GM21526 (cell line): ENCODE measurements around the gene MXD1.
A peak's percentile ranks its signal among the peaks of the same experiment; 100 is the strongest.

Experiments used
- ATAC-seq: cut with Tn5 transposase; IDR thresholded peaks from one replicate; pipeline ENCODE4 v1.9.1; 2021; ENCODE audit warnings: moderate library complexity; ENCODE audit not compliant: unreplicated experiment, low FRiP score

Gene MXD1

GRCh38 chr2:69933254-69933828 is 18.4 kb downstream of the MXD1 start:
- ATAC-seq, result no peak

- ATAC-seq, result no peak
Measured at GRCh38 chr2:69933839-69934613, 19.1 kb downstream of the MXD1 start.

GRCh38 chr2:69934614-69934908 is 19.7 kb downstream of the MXD1 start:
- no peak for ATAC-seq

DNA sequence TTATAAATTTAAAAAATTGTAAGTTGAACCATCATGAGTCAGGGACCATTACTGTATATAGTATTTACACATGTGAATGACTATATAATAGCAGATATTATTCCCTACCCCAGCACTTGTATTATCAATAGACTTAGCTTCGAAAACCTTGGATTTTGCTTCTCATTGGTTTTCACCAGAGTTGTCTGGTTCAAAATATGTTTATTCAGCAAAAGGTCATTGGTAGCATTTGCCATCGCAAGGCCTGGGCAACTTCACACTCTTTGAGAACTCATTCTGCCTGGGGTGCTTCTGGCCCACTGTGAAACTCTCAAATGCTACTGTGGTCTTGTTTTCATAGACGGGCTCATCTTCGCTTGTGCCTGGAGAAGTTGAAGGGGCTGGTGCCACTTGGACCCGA is 20.1 kb downstream of the MXD1 start:
- ATAC-seq, result no peak

- no peak for ATAC-seq
Measured at GRCh38 chr2:69936906-69937305, 22.0 kb downstream of the MXD1 start.

- ATAC-seq, result no peak
Measured at GRCh38 chr2:69937968-69938367, 23.1 kb downstream of the MXD1 start.

DNA sequence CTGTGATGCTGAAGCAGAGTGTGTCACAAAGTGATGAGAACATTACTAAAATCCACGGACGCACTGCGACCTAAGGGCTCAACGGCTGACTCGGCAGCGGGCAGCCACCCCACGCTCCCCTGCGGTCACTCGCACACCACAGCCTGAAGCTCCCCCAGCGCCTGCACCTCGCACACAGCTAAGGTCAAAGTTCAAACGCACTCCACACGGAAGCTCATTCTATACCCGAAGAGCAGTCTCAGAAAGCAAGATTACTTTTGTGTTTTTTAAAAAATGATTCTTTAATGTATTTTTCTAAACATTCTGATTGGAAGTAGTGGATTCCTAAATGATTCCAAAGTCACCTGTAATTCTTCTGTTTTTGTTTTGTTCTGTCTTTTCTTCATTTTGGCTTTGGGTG is 24.8 kb downstream of the MXD1 start:
- ATAC-seq, result no peak

- ATAC-seq, result no peak
Measured at GRCh38 chr2:69940691-69941090, 25.8 kb downstream of the MXD1 start.

DNA sequence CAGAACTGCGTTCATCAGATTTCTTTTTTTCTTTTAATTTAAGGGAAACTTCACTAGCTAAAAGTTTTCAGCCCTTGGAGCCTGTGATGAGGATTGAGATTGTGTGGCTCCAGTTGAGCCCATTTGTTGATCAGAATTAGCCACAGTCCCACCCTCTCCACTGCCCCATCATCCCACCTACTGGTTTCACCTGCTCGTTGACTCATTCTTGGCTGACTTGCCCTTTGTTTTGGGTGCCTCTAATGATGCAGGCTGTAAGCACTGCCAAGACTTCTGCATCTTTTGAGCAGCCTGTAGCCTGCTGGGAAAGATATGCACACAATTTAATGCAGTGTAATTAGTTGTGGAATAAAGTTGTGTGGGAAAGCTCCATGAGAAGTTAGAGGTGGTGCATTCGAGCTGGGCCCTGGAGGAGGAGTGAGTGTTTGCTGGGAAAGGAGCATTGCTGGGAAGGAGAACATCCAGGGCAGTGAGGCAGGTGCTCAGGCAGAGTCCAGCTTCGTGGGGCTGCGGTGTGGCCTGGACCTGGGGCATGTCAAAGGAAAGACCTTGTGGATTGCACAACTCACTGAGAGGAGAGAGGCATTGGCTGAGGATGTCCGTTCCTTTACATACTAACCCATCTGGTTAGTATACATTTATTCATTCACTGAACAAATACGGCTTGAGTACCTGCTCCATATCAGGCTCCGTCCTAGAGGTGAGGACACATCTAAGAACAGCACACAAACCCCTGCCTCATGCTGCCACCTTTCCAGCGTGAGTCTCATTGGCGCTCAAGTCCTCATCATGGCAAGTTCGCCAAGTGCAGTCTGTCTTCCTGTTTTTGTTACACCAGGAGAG is 28.3 kb downstream of the MXD1 start:
- ATAC-seq, result no peak

- ATAC-seq, result no peak
Measured at GRCh38 chr2:69943843-69944525, 29.1 kb downstream of the MXD1 start.

DNA sequence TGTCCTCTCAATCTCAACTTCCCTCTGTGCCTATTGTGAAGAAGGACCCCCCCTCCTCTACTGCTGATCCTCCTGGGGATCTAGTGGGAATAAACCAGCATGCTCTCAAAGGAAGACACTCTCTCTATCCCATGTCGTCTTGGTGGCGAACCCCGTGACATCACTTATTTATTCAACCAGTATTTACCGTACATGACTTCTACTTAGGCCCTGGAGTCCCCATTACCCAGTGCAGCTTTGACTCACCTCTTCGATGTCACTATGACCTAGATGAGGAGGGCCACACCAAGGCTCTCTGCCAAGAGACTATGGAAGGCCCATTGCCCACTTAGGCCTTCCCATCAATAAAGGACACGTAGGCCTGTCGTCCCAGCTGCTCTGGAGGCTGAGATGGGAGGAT is 29.8 kb downstream of the MXD1 start:
- ATAC-seq, result no peak

DNA sequence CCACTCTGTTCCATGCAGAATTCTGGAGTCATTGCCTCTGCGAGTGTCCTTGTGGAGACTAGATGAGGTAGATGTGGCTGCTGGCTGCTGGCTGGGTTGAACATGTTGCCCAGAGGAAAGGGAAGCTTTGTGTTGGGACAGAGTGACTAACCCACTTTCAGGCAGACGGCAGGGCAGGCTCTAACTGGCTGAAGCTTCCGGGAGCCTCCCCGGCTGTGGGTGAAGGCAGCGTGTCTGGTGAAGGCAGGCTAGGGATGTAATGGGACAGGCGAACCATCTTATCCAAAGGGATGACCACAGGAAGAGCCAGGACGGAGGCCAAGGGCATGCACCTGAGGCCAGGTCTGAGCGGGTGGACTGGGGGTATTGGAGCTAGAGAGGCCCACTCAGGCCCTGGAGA is 30.5 kb downstream of the MXD1 start:
- ATAC-seq, result no peak

- ATAC-seq, result no peak
Measured at GRCh38 chr2:69945941-69946340, 31.0 kb downstream of the MXD1 start.

- peak; percentile 69 for ATAC-seq
Measured at GRCh38 chr2:69946351-69947324, 31.7 kb downstream of the MXD1 start.

DNA sequence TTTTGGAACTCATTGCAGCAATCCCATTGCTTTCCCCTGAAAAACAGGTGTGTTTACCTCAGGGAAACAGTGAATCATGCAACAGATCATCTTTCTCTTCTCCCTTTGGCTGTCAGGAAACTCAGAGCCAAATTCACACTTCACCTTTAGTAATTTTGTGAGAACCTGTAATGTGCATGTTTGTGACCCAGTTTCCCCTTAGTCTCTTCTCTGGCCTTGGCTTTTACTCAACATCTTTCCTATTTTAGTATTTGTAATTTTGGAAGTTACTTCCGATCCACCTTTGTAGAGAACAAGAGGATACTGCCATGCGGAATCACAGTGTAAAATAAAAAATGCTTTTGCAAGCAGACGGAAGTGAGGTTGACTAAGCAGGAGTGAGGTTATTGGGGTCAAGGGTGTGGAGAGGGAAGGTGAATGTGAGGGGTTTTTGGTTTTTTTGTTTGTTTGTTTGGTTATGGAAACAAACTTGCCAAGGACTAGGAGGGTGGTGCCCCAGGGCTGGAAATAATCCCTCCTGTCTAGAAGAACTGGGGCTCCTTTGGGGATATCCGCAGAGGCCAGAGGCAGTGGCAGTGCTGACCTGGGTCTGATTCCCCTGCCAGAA is 32.5 kb downstream of the MXD1 start:
- ATAC-seq, result no peak

DNA sequence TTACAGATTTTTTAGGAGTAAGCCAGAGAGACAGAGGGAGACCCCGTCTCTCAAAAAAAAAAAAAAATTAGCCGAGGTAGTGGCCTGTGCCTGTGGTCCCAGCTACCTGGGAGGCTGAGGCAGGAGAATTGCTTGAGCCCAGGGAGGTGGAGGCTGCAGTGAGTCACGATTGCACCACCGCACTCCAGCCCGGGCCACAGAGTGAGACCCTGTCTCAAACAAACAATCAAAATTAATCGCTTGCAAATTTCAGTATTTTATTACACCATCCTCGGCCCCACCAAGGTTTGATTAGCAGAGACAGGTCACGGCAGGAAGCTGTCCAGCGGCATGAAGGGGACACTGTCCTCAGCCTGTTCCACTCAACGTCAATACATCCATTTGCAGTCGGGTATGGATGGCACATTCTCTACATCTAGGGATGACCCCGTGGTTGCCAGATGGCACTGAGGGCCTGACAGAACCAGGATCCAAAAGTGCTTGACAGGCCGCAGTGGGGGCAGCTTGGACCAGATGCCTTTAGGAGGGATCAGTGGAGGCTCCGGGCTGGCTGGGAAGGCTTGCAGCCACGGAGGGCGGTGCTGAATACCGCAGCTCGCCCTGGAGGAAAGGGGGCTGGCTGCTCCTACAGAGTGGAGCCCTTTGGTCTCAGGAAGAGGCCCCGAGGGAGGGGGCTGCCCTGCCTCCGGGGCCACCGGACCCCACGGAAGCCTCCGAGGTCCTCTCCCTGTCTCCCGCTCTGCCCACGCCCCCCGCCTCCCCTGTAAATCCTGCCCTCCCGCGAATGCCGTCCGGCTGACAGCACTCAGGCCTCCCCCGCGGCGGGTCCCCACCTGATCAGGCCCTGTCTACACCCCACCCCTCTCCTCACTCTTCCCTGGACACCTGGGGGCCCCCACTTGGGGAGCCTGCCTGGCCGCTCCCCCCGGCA is 33.4 kb downstream of the MXD1 start:
- ATAC-seq, result no peak

GRCh38 chr2:69948963-69949645 is 34.2 kb downstream of the MXD1 start:
- no peak for ATAC-seq

GRCh38 chr2:69950241-69950640 is 35.3 kb downstream of the MXD1 start:
- no peak for ATAC-seq
